HG03045 (cell line): Measurements from ENCODE around the gene GALNT18.

ENCODE experiments used
- ATAC-seq: cut with Tn5 transposase; IDR thresholded peaks from one replicate; pipeline ENCODE4 v1.9.1; 2021; ENCODE audit warnings: mild to moderate bottlenecking, moderate library complexity; ENCODE audit not compliant: unreplicated experiment

Gene GALNT18

GRCh38 chr11:11621573-11622339 lies at the start of gene GALNT18:
Gene GALNT18, minus strand, starts transcription at chr11:11622005.
- peak; percentile 98 for ATAC-seq

DNA sequence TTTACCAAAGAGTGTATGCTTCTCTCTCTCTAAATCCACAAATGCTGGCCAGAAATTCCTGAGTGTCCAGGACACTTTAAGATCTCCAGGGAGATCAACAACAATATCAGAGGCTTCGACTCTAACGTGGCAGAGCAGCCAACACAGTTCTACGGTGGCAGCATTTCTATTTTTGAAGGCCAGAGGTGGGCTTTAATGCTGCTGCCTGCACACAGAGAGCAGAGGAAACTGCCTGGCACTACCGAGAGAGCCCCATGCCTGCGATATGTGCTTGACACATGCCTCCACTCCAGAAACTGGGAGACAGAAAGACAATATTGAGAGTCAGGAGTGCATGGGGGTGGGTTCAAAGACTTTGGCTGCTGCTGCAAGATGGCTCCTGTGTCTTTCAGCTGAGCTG lies 48.8 kb upstream of the GALNT18 start:
- no peak for ATAC-seq

- ATAC-seq: no peak
Observed at GRCh38 chr11:11669233-11669846, 47.5 kb upstream of the GALNT18 start.

DNA sequence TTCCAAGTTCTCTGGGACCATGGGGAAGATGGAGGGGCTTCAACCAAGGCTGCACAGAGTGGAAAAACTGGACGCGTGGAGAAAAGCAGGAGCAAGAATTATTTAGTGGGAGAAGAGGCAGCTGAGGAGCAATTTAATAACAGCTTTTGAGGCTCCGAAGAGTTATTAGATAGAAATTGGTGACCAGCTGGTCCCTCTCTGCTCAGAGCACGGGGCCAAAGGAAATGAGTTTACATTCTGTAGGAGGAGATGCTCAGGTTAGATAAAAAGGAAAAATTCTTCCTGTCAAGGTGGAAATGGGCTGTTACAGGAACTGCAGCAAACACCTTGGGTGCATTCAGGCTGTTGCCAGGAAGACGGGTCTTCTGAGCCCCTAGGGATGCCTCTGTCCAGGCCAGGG lies 47.0 kb upstream of the GALNT18 start:
- no peak for ATAC-seq

DNA sequence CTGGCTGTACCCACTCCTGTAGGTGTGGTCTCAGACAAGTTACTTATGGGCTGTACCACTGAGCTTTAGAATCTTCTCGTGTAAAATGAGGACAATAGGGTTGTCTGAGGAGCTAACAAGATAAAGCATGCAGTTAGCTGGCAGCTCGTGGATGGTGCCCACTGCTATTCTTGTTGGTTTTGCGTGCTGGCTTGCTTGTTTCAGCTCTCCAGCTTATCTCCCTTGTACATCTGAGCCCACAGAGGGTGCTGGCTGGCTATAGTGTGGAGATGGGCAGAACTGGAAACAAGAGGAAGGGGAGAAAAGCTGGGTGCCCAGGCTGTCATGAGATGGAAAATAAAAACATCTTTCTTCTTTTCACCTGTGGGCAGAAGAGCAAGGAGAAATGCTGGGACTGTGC lies 46.5 kb upstream of the GALNT18 start:
- ATAC-seq: no peak

GRCh38 chr11:11667056-11667455 lies 45.3 kb upstream of the GALNT18 start:
- ATAC-seq: no peak

DNA sequence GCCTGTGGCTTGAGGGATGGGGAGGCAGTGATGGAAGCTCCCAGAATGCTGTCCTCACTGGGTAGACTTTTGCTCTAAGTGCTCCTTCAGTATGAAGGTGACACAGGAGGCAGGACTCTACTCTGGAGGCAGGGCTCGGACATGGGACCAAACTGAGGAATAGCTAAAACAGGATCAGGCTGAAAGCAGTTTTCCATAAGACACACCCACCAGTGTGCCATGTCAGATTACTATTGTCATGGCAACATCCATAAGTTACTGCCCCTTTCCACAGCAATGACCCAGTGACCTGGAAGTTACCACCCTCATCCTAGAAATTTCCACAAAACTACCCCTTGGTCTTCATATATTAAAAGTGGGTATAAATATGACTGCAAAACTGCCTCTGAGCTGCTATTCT lies 43.6 kb upstream of the GALNT18 start:
- ATAC-seq: no peak

GRCh38 chr11:11663907-11664306 lies 42.1 kb upstream of the GALNT18 start:
- ATAC-seq: no peak

DNA sequence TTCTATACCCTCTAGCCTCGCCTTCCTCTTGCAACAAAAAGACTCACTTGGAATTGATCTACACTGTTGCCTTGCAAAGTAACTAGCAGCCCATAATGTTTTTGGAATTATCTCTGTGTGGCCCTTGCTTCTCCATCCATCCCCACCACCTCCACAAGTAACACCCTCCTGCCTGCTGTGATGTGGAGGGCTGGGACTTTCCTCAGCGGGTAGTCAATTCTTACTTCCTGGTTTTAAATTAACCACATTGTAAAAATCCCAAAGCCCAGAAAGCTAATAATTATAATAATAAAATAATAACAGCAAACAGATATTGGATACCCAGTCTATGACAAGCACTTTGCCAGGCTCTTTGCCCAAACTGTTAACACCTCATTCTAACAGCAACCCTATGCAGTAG lies 40.8 kb upstream of the GALNT18 start:
- no peak for ATAC-seq

GRCh38 chr11:11661326-11662040 lies 39.7 kb upstream of the GALNT18 start:
- no peak for ATAC-seq

- ATAC-seq: no peak
Observed at GRCh38 chr11:11660363-11660740, 38.5 kb upstream of the GALNT18 start.

GRCh38 chr11:11659567-11660362 lies 38.0 kb upstream of the GALNT18 start:
- no peak for ATAC-seq

DNA sequence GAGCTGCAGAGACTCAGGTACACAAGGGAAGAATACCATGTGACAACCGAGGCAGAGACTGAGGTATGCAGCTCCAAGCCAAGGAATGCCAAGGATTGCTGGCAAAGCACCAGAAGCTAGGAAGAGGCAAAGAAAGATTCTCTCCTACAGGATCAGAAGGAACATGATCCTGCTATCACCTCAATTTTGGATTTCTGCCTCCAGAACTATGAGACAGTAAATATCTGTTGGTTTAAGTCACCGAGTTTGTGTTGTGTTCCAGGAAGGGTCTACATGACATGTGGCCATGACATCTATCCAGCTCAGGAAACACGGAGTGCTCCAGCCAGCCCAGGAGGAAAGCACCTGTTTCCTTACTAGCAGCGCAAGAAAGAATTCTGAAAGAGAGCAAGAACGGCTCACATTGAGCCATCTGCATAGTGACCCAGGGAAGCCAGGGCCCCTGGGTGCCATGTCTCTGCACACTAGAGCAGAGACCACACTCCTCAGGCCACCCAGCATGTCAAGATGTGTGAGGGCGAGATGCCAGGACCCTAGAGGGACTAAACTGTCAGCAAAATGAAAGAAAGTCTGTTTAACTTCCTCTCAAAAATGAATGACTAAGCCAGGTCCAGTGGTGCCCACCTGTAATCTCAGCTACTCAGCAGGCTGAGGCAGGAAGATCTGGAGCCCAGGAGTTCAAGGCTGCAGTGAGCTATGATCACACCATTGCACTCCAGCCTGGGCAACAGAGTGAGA lies 35.6 kb upstream of the GALNT18 start:
- no peak for ATAC-seq

GRCh38 chr11:11641581-11641980 lies 19.8 kb upstream of the GALNT18 start:
- ATAC-seq: no peak

GRCh38 chr11:11640996-11641395 lies 19.2 kb upstream of the GALNT18 start:
- no peak for ATAC-seq

- no peak for ATAC-seq
Observed at GRCh38 chr11:11640152-11640551, 18.3 kb upstream of the GALNT18 start.

GRCh38 chr11:11636671-11637070 lies 14.9 kb upstream of the GALNT18 start:
- ATAC-seq: no peak

- ATAC-seq: no peak
Observed at GRCh38 chr11:11635443-11635842, 13.6 kb upstream of the GALNT18 start.

DNA sequence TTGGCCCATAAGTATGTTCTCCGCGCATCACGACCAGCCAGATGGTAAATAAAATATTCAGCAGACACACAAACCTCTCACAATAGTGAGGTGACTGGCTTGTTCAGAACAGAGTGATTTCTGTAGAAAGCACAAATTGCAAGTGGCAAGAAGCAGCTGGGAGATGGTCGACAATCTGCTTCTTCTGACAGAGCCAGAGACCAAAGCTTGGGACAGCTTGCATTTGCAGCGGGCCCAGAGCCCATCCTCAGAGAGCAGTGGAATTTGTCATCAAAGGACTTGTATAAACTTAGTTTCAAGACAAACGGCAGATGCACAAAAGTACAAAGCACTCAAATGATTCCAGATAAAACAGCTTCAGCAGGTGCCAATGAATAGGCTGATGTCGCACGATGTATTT lies 7.6 kb upstream of the GALNT18 start:
- ATAC-seq: no peak

GRCh38 chr11:11628651-11629050 lies 6.8 kb upstream of the GALNT18 start:
- no peak for ATAC-seq

DNA sequence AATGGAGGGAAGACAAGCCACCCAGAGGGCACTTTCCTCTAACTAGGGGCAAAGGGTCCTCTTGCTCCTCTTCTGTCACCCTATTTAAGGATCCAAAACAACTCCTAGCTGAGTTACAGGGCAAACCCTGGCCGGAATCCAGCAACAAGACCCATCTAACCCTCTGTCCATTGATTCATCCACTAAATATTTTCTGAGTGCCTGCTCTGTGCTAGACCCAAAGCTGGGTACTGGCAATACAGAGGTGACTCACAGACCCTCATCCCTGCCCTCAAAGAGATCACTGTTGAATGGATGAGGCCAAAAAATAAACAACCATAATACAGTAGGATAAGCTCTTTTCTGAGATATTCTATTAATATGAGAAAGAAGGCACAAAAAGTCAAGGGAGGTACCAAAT lies 4.3 kb upstream of the GALNT18 start:
- ATAC-seq: no peak
